Measurements from ENCODE around the gene ZNF415.

DNA sequence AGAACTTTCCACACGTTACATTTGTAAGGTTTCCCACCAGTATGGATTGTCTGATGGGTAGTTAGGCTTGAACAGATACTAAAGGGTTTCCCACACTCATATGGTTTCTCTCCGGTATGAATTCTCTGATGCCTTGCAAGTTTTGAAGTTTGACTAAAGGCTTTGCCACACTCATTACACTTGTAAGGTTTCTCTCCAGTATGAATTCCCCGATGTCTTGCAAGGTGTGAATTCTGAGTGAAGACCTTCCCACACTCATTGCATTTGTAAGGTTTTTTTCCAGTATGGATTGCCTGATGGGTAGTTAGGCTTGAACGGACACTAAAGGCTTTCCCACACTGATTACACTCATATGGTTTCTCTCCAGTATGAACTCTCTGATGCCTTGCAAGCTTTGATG lies 7.6 kb upstream of the ZNF415 start:
- TF ChIP-seq, protein P1, sequence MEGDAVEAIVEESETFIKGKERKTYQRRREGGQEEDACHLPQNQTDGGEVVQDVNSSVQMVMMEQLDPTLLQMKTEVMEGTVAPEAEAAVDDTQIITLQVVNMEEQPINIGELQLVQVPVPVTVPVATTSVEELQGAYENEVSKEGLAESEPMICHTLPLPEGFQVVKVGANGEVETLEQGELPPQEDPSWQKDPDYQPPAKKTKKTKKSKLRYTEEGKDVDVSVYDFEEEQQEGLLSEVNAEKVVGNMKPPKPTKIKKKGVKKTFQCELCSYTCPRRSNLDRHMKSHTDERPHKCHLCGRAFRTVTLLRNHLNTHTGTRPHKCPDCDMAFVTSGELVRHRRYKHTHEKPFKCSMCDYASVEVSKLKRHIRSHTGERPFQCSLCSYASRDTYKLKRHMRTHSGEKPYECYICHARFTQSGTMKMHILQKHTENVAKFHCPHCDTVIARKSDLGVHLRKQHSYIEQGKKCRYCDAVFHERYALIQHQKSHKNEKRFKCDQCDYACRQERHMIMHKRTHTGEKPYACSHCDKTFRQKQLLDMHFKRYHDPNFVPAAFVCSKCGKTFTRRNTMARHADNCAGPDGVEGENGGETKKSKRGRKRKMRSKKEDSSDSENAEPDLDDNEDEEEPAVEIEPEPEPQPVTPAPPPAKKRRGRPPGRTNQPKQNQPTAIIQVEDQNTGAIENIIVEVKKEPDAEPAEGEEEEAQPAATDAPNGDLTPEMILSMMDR (IDR thresholded peaks at IDR 0.05) = no peak
- TF ChIP-seq POLR2A (IDR thresholded peaks at IDR 0.05; ENCODE audit: low read depth) (no peak), POLR2AphosphoS5 (IDR thresholded peaks at IDR 0.05) (no peak), EP300 (IDR thresholded peaks at IDR 0.05) (no peak)

All from esophagus muscularis mucosa (tissue), 4 donors.